GM12864 (cell line): ENCODE measurements around the gene SORCS2.
"Not testable (repeated sequence)": the region's sequence is repeated elsewhere in the genome, so short reads cannot be mapped to it uniquely, and the experiment has no call there.

Experiments used
- DNase-seq: peaks from one replicate; pipeline ENCODE4 v3.0.0-alpha.2; 2011; ENCODE audit warnings: low read depth
- H3K4me3 ChIP-seq: 2 replicates; pipeline ENCODE4 v1.5.1; 2011; ENCODE audit warnings: mild to moderate bottlenecking, low read depth, low read length, control low read depth
- CTCF ChIP-seq: IDR thresholded peaks from 2 replicates; pipeline ENCODE4 v1.5.1; 2011; ENCODE audit warnings: low read depth, mild to moderate bottlenecking, moderate library complexity, low read length, control low read depth, inconsistent platforms; ENCODE audit errors: missing control alignments

SORCS2 gene

DNA sequence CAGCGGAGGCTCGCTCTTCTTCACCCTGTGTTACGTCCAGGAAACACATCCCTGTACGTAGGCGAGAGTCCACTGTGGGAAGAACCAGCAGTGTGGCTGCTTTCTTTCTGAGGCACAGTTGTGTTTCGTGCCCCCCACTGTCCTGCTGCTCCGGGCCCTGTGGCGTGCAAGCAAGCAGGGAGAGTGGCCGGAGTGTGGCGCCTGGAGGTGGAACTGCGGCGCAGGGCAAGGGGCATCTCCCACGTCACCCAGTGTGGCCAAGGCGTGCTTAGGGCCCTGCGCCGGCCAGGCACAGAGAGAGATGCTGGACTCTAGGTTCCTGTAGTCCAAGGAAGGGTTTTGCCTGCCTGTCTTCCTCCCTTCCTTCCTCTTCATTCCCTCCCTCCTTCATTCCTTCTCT, 255.7 kb downstream of the SORCS2 start:
- DNase-seq = no peak
- no peak overlapping the region for H3K4me3 ChIP-seq
- TF ChIP-seq CTCF = no peak

DNA sequence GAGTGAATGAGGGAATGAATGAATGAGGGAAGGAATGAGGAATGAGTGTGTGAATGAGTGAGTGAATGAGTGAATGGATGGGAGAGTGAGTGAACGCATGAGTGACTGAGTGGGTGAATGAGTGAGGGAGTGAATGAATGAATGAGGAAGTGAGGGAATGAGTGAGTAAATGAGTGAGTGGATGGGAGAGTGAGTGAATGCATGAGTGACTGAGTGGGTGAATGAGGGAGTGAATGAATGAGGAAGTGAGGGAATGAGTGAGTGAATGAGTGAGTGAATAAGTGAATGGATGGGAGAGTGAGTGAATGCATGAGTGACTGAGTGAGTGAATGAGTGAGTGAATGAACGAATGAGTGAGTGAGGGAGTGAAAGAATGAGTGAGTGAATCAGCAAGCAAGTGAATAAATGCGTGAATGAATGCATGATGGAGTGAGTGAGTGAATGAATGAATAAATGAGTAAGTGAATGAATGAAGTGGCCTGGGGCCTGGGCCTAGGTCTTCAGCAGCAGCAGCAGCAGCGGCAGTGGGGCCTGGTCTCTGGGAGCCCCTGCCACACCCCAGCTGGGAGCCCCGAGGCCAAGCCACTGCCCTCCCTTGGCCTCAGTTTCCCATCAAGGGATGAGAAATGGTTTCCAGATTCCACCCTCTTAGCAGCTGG, 258.6 kb downstream of the SORCS2 start:
- TF ChIP-seq CTCF = no peak
- no peak for DNase-seq
- no peak overlapping the region for H3K4me3 ChIP-seq

DNA sequence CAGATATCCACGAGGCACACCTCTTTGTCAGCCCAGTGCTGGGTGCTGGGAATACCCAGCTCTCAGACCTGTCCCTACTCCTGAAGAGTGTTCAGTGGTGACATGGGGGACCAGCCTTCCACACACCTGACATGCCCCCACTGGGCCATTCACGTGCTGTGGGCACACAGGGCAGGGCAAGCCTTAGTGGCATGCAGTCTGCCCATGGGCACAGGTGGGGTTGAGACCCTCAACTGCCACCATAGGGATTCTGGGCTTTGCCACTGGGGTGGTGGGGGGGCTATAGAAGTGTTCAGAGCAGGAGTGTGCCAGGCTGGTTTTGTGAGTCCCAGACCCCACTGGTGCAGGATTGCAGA, 259.1 kb downstream of the SORCS2 start:
- H3K4me3 ChIP-seq = no peak overlapping the region
- no peak for TF ChIP-seq CTCF
- DNase-seq = no peak

- no peak for TF ChIP-seq CTCF
Observed at GRCh38 chr4:7451800-7452199, 259.5 kb downstream of the SORCS2 start.

GRCh38 chr4:7452802-7453201, 260.5 kb downstream of the SORCS2 start:
- not testable (repeated sequence) for DNase-seq, H3K4me3 ChIP-seq

More at GRCh38 chr4:7451800-7452199, 259.5 kb downstream of the SORCS2 start:
- H3K4me3 ChIP-seq = no peak overlapping the region
- no peak for DNase-seq

- TF ChIP-seq CTCF = no peak
- no peak overlapping the region for H3K4me3 ChIP-seq
- no peak for DNase-seq
Observed at GRCh38 chr4:7457201-7458065, 265.1 kb downstream of the SORCS2 start.

DNA sequence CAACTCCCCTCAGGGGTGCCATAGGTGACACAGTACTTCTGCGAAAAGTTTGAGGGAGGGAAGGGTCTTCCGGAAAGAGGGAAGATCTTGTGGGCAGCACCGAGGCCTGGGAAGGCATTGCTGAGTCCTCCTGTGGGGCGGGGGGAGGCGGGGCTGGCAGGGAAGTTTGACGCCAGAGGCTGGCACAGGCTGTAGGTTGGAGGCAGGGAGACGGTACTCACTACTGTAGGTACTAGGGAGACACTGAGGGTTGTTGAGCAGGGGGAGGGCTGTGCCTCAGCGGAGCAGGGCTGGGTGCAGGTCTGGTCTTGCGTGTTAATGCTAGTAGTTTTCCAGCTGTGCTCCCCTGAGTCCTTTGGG, 265.7 kb downstream of the SORCS2 start:
- DNase-seq = no peak
- TF ChIP-seq CTCF = no peak
- no peak overlapping the region for H3K4me3 ChIP-seq
